ENCODE measurements around the gene CACNA2D2.
A peak's percentile ranks its signal among the peaks of the same experiment; 100 is the strongest.
"Not testable (repeated sequence)": the region's sequence is repeated elsewhere in the genome, so short reads cannot be mapped to it uniquely, and the experiment has no call there.

CACNA2D2 gene

DNA sequence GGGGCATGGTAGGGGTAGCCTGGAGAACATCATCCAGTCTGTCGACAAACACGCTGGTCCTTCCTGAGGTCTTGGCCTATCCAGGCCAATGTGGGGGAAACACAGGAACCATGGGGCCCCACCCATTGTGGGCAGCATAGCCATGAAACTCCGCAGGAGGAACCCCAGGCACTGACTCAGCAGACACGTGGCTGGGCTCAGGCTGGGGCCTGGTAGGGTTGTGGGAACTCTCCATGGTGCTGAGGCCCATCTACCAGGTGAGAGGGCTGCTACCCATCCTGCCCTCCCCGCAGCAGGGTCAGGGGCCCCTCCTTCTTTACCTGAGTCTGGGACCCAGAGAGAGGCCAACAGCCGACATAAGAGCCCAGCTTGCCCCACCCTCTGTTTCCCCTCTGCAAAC lies 22.6 kb upstream of the CACNA2D2 start:
- DNase-seq = no peak

DNA sequence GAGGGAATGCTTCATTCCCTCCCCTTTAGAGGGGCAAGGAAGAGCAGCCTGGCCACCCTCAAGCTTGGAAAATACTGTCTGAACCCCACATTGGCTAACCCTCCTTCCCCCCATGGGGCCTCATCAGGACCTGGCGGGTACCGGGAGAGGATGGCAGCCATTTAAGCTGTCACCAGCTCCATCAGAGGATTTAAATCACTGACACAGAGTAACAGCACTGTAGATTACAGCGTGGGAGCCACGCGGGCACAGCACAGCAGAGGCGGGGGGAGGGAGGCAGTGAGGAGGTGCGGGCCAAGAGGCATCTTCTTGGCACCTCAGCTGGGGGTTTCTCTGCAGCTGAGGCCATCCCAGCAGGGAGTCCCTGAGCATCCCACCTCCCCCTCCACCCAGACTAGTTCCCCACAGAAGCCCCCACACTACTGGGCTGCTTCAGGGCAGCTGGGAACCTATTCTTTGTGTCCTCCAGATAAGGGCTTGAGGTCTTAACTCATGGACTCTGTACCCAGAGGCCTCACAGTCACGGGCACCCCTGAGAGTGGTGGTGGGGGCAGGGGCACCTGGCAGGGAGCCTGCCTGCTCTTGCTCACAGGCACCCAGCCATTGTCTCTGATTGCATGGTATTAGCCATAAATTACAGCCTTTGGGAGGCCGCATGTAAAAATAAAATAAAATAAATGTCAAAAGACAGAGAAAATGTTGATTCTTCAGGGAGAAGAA lies 21.9 kb upstream of the CACNA2D2 start:
- no peak for DNase-seq

DNA sequence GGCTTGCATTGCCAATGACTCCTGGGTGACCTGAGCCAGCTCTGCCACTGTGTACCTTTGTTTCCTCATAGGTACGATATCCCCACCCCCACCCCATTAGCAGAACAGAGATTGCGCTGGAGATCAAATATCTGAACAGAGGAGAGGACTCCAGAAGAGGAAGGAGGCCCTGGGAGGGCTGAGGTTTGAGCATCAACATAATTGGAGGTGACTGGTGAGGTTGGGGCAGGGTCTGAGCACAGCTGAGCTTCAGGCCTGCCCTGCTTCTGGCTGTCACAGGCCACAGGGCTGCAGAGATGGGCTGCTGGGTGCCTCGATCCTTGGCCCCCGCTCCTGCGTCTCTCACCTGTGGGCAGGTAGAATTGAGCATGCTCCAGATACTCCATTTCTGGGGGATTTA lies 21.3 kb upstream of the CACNA2D2 start:
- no peak for DNase-seq

DNA sequence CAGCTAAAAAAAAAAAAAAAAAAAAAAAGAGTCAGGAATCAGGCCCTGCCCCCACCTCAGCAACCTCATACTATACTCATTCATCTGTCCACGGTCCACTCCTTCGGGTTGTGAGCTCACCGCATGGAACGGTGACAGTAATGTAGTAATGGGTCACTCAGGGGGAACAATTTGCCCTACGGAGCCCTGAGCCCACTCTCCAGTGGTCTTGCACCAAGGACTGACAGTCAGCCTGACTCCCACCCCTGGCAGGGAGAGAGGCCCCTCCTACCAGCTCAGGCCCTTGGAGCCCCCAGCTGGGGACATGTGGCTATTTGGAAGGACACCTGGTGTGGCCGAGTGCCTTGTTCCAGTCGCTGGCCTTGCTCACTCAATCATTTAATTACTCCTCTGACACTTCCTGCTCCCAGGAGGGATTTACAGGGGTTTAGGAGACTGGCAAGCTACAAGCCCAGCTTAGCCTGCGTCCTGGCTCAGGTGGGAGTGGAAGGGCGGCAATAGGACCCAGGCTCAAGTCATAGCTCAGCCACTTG lies 19.9 kb upstream of the CACNA2D2 start:
- DNase-seq = no peak

DNA sequence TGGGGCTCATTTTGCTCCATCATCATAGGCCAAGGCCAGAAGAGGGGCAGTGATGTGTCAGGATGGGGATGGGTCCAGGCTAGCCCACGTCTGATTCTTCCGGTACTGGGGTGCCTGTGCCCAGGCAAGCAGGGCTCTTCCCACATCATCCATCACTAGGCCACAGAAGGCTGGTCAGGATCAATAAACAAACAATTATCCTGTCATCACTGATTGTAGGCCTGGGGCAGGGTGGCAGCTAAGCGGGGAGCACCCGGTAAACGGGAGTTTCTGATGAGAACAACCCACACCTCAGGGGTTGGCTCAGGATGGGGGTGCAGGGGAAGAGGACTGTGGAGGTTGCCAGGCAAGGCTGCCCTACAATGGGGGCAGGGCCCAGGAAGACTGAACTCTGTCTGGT lies 18.1 kb upstream of the CACNA2D2 start:
- no peak for DNase-seq

DNA sequence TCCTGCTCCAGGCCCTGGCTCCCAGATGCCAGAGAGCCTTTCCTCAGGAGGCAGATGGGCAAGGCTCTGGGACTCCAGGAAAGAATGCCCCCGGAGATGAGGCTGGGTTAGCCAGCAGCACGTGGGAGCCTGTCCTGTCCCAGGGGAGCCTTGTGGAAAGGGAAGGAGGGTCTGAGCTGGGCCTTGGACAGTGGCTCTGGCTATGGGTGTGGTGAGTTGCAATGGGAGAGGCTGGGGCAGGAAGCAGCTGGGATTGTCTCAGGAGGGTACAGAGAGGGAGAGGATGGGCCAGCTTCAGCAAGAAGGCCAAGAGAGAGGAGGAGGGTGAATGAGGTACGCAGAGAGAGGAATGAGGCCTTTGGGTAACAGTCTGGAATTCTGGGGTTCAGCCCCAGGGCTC lies 17.4 kb upstream of the CACNA2D2 start:
- DNase-seq = no peak

DNA sequence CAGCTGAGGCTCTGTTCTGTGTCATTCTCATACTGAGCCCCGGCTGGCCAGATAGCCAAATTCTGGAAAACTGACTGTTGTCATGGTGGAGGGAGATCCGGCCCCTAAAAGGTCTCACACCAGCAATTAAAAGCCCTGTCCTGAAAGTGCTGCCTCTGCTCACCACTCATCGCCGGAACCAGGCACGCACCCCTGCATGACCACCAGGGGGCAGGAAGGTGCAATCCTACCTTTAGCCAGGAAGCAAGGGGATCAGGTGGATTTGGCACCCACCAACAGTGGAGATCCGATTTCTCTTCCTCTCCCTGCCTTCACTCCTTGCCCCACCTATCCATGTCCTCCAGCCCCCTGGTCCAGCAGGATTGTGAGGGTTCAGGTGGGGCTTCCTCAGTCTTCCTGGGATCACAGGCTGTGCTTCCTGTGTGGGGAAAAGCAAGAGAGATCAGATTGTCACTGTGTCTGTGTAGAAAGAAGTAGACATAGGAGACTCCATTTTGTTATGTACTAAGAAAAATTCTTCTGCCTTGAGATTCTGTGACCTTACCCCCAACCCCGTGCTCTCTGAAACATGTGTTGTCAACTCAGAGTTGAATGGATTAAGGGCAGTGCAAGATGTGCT lies 16.1 kb upstream of the CACNA2D2 start:
- DNase-seq = peak; percentile 32

DNA sequence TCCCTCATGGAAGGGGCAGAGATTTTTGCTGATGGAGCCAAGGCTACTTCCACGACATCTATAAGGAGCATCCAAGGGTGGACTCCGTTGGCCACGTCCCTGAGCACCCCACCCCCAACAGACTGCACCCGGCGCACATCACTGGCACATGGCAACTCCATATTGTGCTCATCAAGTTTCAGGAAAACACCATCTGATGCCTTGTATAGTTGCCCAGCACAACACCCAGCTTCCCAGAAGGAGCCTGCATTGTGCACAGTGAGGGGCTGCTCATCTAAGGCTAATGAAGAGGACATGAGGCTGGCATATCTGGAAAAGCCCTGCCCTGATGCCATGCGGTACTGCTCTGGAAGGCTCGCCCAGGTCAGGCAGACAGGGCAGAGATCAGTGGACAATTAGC lies 15.0 kb upstream of the CACNA2D2 start:
- DNase-seq = peak; percentile 27

DNA sequence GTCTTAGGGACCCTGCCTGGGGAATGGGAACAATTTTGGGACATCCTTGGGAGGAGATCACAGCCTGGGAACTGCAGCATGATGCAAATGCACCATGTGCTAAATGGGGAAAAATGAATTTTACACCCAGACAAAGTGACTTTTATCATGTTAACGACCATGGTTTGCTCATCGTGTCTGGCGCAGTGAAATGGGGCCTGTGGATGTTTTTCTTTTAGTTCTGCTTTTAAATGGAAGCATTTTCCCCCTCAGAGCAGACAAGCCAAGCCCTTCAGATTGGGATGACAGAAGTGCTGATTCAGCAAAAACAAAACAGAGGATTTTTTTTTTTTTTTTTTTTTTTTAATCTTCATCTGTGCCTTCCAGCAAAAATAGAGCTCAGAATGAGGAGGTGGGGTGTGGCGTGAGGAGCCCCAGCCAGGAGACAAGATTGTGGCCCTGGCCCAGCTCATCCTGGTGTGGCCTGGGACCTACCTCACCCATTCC lies 14.3 kb upstream of the CACNA2D2 start:
- no peak for DNase-seq

DNA sequence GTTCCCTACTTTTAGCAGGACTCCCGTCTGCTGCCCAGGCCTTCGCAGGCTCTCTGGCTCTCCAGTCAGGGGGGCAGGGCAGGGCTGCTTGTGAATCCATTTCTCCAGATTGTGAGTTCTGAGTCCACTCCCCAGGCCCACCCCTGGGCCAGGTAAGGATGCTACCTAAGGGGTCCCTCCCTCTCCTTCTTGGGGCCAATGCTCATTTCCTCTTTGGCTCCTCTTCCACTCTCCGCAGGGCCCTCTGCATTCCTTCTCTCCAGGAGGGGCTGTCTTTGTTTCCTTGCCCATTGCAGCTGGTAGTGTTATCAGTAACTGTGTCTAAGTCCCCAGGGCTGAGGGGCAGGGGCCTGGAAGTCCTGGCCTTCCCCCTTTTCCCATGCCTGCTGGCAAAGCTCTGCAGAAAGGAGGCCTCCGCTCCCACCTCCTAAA lies 13.0 kb upstream of the CACNA2D2 start:
- DNase-seq = no peak

DNA sequence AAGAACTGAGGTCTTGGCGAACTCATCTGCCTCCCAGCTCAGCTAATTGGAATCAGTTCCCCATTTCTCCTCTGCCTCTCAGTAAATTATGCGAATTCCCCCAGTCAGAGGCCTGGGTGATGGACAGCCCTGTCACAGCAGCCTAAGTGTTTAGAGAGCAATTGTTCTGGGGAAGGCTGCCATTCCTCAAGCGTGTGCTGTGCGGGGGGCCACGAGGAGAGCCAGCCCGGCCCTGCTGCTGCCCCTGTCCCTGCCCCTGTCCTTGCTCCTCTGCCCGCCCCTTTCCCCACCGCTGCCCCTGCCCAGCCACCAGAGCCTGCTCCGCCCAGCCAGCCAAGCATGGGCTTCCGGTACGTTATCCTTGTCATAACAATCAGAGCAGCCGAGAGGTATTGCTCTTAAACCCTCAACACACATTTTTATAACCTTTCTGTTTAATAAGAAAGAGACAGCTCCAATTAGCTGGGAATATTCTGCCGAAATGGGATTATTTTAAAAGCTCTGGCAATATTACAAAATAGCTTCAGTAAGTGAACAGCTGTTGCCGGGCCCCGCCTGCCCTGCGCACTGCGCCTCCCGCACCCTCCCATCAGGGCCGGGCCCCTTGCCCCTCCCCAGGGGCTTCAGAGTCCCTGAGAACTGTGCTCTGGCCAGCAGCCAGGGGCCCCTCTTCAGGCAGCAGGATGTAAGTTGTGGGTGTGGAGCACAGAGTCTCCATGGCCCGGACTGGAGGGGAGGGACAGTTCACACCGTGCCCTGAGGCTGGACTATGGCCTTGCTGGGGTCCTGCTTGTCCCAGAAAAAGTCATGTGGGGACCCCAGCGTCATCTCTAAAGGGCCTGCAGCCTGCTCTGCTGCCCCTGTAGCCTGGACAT lies 12.4 kb upstream of the CACNA2D2 start:
- peak; percentile 58 for DNase-seq

DNA sequence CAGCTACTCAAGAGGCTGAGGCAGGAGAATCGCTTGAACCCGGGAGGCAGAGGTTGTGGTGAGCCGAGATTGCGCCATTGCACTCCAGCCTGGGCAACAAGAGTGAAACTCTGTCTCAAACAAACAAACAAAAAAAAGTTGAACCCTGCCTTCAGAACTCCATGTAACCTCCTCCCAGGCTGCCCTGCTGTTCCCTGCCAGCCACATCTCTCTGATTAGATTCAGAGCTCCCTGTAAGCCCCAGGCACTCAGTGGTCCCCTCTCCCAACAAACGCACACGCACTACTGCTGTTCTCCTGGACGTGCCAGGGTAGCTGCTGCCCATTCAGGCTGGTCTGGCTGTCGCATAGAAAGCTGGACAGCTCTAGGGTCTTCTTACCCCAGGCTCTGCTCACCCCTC lies 9.5 kb upstream of the CACNA2D2 start:
- DNase-seq = not testable (repeated sequence)

DNA sequence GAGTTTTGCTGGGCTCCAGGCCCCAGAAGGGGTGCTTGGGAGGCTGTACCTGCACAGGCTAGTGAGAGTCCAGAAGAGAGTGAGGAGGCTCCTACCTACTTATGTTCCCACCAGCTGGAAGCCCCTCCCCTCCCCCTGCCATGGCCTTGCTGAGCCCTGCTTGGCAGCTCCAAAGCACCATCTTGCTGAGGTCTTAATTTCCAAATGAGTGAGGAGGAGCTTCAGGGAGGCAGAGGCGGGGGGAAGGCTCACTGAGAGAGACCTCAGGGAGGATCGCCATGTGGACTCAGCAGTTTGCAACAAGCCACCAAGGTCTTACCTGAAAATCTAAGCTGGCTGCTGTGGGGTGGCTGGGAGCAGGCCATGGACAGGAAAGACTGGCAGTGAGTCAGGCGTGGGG lies 8.7 kb upstream of the CACNA2D2 start:
- no peak for DNase-seq

DNA sequence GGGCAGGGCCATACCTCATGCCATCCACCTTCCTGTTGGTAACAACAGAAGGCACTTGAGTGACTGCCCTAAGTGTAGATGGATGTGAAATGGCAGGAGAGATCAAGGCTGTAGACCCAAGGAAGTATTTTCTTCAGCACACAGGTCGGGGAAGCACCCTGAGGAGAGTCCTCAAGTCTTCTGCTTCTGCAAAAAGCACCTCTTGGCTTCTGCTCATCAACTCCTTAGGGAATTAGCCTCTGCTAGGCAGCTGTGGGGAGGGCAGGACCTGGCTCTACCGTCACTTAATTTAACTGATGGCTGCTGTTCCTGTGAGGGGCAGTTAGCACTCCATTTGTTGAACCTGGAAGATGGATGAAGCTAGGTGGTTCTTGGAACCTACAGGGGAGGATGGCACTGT lies 6.9 kb upstream of the CACNA2D2 start:
- DNase-seq = no peak

DNA sequence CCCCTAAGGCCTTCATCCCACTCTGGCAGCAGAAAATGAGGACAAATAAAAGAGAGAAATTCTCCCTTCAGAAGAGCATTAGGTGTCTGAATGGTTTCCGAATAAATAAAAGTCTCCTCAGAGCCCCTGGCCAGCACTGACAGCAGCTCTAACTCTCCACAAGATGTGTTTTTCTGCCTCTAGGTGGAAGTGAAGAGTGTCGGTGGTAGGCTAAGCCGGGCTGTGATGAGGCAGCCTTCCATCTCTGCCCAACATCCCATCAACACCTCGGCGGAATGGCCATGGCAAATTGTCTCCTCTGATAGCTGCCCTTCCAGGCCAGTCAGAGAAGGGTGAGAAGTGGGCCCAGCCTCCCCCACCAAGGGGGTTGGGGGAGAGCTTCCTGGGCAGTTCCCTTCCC lies 6.3 kb upstream of the CACNA2D2 start:
- no peak for DNase-seq

DNA sequence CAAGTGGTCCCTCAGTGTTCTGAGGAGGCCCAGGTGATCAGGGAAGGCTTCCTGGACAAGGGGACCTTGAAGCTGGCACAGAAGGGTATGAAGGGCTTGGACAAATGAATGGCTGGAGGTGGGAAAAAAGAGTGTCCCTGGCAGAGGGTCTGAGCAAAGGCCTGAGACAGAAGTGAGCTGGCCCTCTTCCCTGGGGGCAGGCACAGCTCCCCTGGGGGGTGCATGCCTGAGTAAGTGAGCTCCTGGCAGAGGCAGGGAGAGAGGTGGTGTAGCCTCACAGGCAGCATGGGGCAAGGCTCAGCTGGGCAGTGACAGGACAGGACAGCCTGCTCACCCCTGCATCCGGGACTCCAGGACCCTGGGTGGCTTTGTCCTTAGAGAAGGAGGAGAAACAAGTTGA lies 5.4 kb upstream of the CACNA2D2 start:
- no peak for DNase-seq

DNA sequence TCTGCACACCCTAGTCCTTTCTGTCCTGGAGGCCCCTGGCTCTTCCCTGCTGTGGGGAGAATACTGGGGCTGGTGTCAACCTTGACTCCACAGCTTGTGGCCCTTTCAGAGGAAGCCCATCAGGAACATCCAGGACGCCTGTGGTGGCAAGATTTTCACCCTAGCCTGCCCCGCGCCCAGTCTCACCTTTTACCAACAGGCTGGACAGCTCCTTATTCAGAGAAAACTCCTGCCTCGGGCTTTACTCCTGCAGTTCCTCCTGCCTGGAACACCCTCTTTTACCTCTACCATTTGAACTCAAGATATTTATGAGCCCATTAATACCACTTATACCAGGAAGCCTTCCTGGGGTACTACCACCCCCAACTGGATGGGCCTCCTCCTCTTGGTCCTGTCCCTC lies 2.7 kb upstream of the CACNA2D2 start:
- no peak for DNase-seq

DNA sequence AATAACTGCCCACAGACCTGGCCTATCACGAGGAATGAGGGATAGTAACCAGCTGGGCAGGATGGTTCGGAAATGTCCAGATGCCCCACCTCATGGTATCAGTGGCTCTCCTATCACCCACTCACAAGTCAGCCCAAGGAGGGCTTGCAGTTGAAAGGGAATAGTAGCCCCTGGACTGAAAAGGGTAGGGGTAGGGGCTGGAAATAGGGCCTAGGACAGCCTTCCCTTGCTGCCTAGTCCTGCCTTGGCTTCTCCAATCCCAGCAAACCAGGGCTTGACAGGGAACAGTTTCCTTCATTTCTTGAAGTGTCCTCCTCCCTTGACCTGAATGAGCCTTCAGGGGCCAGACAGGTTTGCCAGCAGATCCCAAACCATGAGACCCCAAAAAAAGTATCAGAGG lies 1.2 kb upstream of the CACNA2D2 start:
- no peak for DNase-seq

DNA sequence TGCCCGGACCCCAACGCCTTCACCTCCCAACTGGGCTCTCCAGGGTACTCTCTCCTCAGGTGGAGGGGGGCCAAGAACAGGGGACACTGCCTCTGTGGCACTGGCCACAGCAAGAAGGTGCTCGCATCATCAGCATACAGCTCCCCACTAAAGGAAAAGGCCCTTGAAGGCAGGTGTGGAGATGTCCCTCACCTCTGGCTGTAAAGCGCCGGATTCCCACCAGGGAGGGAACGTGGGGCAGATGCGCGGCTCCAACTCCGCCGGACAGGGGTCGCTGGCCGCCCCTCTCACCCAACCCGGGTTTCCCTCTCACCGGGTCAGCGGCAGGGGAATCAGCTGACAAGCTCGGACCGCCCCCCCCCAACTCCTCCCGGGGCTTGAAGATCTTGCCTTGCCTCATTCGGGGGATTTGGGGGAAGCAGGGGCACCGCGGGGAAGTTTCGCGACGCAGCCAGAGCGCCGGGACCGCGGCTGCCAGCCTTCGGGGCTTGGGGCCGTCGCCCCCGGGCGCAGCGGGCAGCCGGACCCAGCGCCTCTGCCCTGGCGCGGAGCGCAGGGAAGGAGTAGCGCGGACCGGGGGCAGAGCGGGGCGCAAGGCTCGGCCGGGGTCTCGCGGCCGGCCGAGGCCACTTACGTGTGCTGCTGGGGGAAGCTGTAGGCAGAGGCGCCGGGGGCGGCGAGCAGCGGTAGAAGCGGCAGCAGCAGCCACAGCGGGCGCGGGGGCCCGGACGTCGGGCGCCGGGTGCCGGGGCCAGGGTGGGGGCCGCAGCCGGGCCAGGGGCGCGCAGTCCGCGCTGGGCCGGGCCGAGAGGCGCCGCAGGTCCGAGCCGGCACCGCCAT lies 630 bp downstream of the CACNA2D2 start:
- no peak for DNase-seq

DNA sequence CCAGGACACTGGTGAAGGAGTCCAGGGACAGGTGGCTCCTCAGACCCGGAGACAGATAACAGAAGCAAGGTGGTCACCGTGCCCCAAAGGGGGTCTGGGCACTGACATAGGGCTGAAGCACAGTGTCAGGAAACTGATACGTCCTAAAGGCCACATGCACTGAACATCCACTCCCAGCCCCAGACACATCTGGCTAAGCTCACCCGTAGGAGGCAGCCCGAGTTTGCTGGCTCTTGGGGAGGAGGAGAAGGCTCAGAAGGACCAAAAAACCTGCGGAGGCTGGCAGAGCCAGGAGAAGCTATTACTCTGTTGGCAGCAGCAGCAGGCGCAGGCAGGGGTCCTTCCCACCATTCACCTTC lies 1.2 kb downstream of the CACNA2D2 start:
- DNase-seq = no peak

DNA sequence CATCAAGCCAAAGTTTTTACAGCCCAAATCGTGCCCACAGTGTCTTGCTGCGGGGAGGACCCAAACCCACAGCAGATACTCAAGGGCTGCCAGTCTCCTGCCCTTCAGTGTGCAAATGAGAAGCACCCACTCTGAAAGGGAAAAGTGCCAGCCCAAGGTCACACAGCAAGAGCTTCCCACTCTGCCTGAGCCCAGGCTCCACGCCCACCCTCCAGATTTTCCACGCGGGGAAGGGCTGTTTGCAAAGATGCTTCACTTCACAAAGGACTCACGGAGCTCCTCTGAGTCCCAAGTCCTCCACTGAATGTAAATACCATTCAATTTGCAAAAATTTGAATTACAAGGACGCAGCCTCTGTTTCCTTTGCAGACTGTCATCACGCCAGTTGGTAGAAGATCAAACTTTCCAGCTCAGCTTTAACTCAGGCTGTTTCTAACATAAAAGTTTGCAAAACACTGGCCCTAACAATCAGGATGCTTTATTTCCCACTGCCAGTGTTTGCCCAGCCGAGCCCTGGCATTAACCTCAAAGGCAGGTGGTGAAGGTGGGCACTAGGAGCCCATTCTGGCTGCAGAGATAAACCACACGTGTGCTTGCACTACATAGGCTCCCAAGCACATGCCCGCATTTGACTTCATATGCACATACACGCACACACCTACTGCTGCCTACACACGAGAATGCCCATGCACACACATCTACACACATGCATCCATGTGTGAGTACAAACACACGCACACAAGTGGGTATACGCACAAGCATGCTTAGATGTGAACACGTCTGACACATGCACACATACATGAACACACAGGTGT lies 7.6 kb downstream of the CACNA2D2 start:
- no peak for DNase-seq

DNA sequence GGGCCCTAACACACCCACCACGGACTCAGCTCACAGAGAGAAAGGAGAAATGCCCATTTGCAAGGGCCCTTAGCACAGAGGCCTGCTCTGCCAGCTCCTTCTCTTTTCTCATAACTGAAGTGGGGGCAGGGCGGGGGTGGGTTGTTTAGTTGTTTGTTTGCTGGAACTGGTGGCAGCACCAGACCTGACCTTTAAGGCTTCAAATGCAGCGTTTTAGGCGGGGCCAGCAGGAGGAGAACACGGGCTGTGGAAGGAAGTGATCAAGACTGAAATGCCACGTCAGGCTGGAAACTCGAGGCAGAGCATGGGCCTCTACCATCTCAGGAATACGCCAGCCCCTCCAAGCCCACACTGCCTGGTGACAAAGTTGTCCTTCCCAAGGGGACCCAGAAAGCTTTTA lies 9.3 kb downstream of the CACNA2D2 start:
- no peak for DNase-seq

Data from NCI-H1694 (cell line).